Neuronal stem cell (in vitro differentiated cells): ENCODE data around the gene NSMCE1.

Experiments
- DNase-seq: peaks from one replicate; pipeline ENCODE4 v3.0.0-alpha.2; 2013; ENCODE audit warnings: low spot score
- H2AFZ ChIP-seq: one replicate; pipeline ENCODE4 v1.6.1; 2013; ENCODE audit warnings: mild to moderate bottlenecking, low read length, inconsistent platforms
- H2AK5ac ChIP-seq: 2 replicates; pipeline ENCODE4 v1.6.1; 2013; ENCODE audit warnings: low read depth, mild to moderate bottlenecking, inconsistent platforms, low read length, moderate library complexity, mixed read lengths
- H2BK120ac ChIP-seq: 2 replicates; pipeline ENCODE4 v1.6.1; 2013; ENCODE audit warnings: low read depth, mild to moderate bottlenecking, inconsistent platforms, low read length, moderate library complexity, mixed read lengths
- H2BK12ac ChIP-seq: one replicate; pipeline ENCODE4 v1.6.1; 2013; ENCODE audit warnings: low read length, inconsistent platforms
- H2BK15ac ChIP-seq: 2 replicates; pipeline ENCODE4 v1.6.1; 2013; ENCODE audit warnings: mild to moderate bottlenecking, low read length, inconsistent platforms, mixed read lengths
- H2BK5ac ChIP-seq: one replicate; pipeline ENCODE4 v1.6.1; 2013; ENCODE audit warnings: inconsistent platforms, mild to moderate bottlenecking, low read length, moderate library complexity
- H3K14ac ChIP-seq: one replicate; pipeline ENCODE4 v1.6.1; 2013; ENCODE audit warnings: low read length, inconsistent platforms
- H3K18ac ChIP-seq: 2 replicates; pipeline ENCODE4 v1.6.1; 2013; ENCODE audit warnings: low read length, inconsistent platforms
- H3K23ac ChIP-seq: 2 replicates; pipeline ENCODE4 v1.6.1; 2013; ENCODE audit warnings: low read depth, mild to moderate bottlenecking, mixed read lengths, low read length, inconsistent platforms; ENCODE audit not compliant: poor library complexity
- H3K27ac ChIP-seq: replicated peaks from 3 replicates; pipeline ENCODE4 v1.5.1; 2013; ENCODE audit warnings: low read length, inconsistent platforms
- H3K27me3 ChIP-seq, 3 experiments: 2 replicates each; pipeline ENCODE4 v1.6.1; 2013; ENCODE audit warnings: low read length in 3 of 3, mild to moderate bottlenecking in 2 of 3, inconsistent platforms in 1 of 3, low read depth in 1 of 3, mixed read lengths in 1 of 3, moderate library complexity in 1 of 3; ENCODE audit not compliant: control insufficient read depth in 3 of 3, insufficient read depth in 3 of 3
- H3K36me3 ChIP-seq, 2 donors: replicated peaks in 1 of 2; 2 replicates each; pipeline ENCODE4 v1.6.1; 2013; ENCODE audit warnings: low read length in 2 of 2; ENCODE audit not compliant: control insufficient read depth in 2 of 2, insufficient read depth in 2 of 2
- H3K4ac ChIP-seq: 2 replicates; pipeline ENCODE4 v1.6.1; 2013; ENCODE audit warnings: inconsistent platforms, mild to moderate bottlenecking, low read length, moderate library complexity
- H3K4me1 ChIP-seq, 2 donors: 1 replicate in 1 of 2; 2 replicates in 1 of 2; pipeline ENCODE4 v1.6.1; 2013; ENCODE audit warnings: low read length in 2 of 2, low read depth in 1 of 2; ENCODE audit not compliant: control insufficient read depth in 2 of 2, insufficient read depth in 1 of 2
- H3K4me2 ChIP-seq: one replicate; pipeline ENCODE4 v1.6.1; 2013; ENCODE audit warnings: mild to moderate bottlenecking, low read length, inconsistent platforms; ENCODE audit not compliant: insufficient read depth, poor library complexity, severe bottlenecking
- H3K4me3 ChIP-seq, 2 donors: 2 replicates each; pipeline ENCODE4 v1.5.1; 2013; ENCODE audit warnings: low read length in 2 of 2, mild to moderate bottlenecking in 2 of 2, inconsistent platforms in 1 of 2, moderate library complexity in 1 of 2
- H3K79me1 ChIP-seq: one replicate; pipeline ENCODE4 v1.6.1; 2013; ENCODE audit warnings: low read depth, mild to moderate bottlenecking, inconsistent platforms, low read length, moderate library complexity
- H3K9ac ChIP-seq: one replicate; pipeline ENCODE4 v1.6.1; 2013; ENCODE audit warnings: mild to moderate bottlenecking, low read depth, low read length, inconsistent platforms; ENCODE audit not compliant: poor library complexity
- H3K9me3 ChIP-seq, 2 donors: replicated peaks in 1 of 2; 2 replicates each; pipeline versions ENCODE3 to v1.6.1; 2013; ENCODE audit warnings: low read length in 2 of 2, mild to moderate bottlenecking in 2 of 2, inconsistent platforms in 1 of 2, low read depth in 1 of 2, mixed read lengths in 1 of 2, moderate library complexity in 1 of 2; ENCODE audit not compliant: control insufficient read depth in 2 of 2, insufficient read depth in 1 of 2
- H4K8ac ChIP-seq: one replicate; pipeline ENCODE4 v1.6.1; 2013; ENCODE audit warnings: low read depth, mild to moderate bottlenecking, inconsistent platforms, low read length, moderate library complexity
- H4K91ac ChIP-seq: one replicate; pipeline ENCODE4 v1.6.1; 2013; ENCODE audit warnings: low read length, low read depth, mild to moderate bottlenecking, inconsistent platforms; ENCODE audit not compliant: poor library complexity
- WGBS, 2 donors: extraction: QIAGEN DNeasy Blood & Tissue Kit; methylation state at CpG; one replicate each; pipeline ENCODE4 v1.1.7; 2013; ENCODE audit warnings: missing lambda C conversion rate in 2 of 2, mixed read lengths in 1 of 2; ENCODE audit not compliant: insufficient read length in 2 of 2, insufficient replicate concordance in 1 of 2; ENCODE audit errors: extremely low coverage in 2 of 2; 5-methylcytosine and 5-hydroxymethylcytosine counted together

NSMCE1 gene

DNA sequence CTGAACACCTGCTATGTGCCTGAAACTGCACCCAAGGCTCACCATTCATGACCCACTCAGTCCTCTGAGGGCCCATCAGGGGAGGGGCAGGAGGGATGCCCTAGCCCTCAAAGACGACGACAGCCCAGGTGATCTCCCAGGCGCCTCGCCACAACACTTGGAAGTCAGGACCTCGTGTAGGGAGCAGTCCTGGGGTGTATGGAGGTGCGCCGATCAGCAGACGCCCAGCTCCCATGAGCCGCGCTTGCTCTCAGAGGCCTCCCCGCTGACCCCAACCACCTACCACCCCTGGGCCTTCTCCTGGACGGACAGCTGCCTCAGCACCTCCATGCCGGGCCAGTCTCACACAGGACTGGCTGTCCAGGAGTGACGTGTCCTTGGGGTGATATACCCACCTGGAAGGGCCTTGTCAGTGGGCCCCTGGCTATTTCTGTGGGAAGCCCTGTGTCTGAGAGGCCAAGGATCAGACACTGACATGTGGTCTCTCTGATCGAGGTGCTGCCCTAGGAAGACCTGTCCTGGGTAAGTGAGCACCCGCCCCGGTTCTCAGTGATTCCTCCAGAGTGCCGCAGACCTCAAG lies 38.6 kb downstream of the NSMCE1 start:
- Histone ChIP-seq H3K23ac (peak overlapping the region; percentile 67), H3K4me2 (no peak overlapping the region), H2BK5ac (no peak overlapping the region), H3K18ac (peak overlapping the region; percentile 32), H3K9ac (peak overlapping the region; percentile 67), H2BK120ac (no peak overlapping the region), H2AFZ (no peak overlapping the region), H4K8ac (no peak overlapping the region), H3K36me3 (peaks cover 11 to 61% of the 10 kb centered on the region in 2 donors), H2AK5ac (peak overlapping the region; percentile 29), H3K4ac (no peak overlapping the region), H3K79me1 (peaks cover 1% of the 10 kb centered on the region), H3K14ac (peak overlapping the region; percentile 14), H4K91ac (no peak overlapping the region), H2BK15ac (no peak overlapping the region), H3K27me3 (no peaks in the 10 kb centered on the region), H3K4me1 (no peaks in the 10 kb centered on the region), H3K27ac (no peak overlapping the region), H3K9me3 (no peaks in the 10 kb centered on the region), H3K4me3 (no peak overlapping the region), H2BK12ac (no peak overlapping the region)
- no peak for DNase-seq
- no CpG with 5 or more reads among the region's 18 CpGs for WGBS, 2 donors

GRCh38 chr16:27228621-27229501 lies 39.7 kb downstream of the NSMCE1 start:
- H3K27ac ChIP-seq = no peak overlapping the region
- H3K36me3 ChIP-seq = peaks cover 14 to 62% of the 10 kb centered on the region in 2 donors
- no peak overlapping the region for H3K4ac ChIP-seq
- H3K27me3 ChIP-seq = no peaks in the 10 kb centered on the region
- H2BK15ac ChIP-seq = no peak overlapping the region
- H3K23ac ChIP-seq = no peak overlapping the region
- no peak overlapping the region for H2AFZ ChIP-seq
- no peak overlapping the region for H2BK5ac ChIP-seq
- peak overlapping the region in 1 of 2 donors; percentile 9 for H3K4me3 ChIP-seq
- no peak overlapping the region for H3K4me2 ChIP-seq
- no peak for DNase-seq
- no peaks in the 10 kb centered on the region for H3K4me1 ChIP-seq
- H3K9ac ChIP-seq = no peak overlapping the region
- WGBS, 2 donors = no CpG with 5 or more reads among the region's 21 CpGs
- H3K9me3 ChIP-seq = no peaks in the 10 kb centered on the region
- H2BK120ac ChIP-seq = no peak overlapping the region
- no peak overlapping the region for H2AK5ac ChIP-seq
- H2BK12ac ChIP-seq = no peak overlapping the region
- peak overlapping the region; percentile 2 for H3K18ac ChIP-seq
- no peak overlapping the region for H4K8ac ChIP-seq
- peaks cover 1% of the 10 kb centered on the region for H3K79me1 ChIP-seq
- no peak overlapping the region for H4K91ac ChIP-seq
- H3K14ac ChIP-seq = no peak overlapping the region

DNA sequence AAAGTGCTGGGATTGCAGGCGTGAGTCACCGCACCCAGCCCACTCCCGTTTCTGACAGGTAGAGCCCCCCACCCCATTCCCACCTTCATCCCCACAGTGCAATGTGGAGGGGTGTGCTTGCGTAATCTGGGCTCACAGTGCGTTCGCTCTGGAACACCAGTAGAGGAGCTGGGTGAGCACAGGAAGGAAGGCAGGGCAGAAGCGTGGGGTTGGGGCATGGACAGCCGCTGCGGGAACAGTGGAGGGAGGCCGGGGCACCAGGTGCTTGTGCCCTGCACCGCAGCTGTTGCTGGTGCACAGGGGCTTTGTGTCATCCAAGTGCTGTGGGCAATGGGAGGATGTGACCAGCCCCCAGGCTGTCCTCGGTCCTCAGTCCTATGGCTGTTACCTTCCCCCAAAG lies 40.5 kb downstream of the NSMCE1 start:
- no peaks in the 10 kb centered on the region for H3K4me1 ChIP-seq
- H3K4ac ChIP-seq = no peak overlapping the region
- no peak overlapping the region for H2BK120ac ChIP-seq
- no peak overlapping the region for H3K4me2 ChIP-seq
- H2AK5ac ChIP-seq = no peak overlapping the region
- peaks cover 1% of the 10 kb centered on the region for H3K79me1 ChIP-seq
- H2BK5ac ChIP-seq = no peak overlapping the region
- no peak overlapping the region for H4K91ac ChIP-seq
- peak overlapping the region; percentile 85 for H3K23ac ChIP-seq
- H3K18ac ChIP-seq = no peak overlapping the region
- WGBS, 2 donors = no CpG with 5 or more reads among the region's 12 CpGs
- H3K9ac ChIP-seq = no peak overlapping the region
- no peak overlapping the region for H2AFZ ChIP-seq
- DNase-seq = no peak
- peak overlapping the region in 1 of 2 donors; percentile 10 for H3K4me3 ChIP-seq
- no peaks in the 10 kb centered on the region for H3K27me3 ChIP-seq
- H3K9me3 ChIP-seq = no peaks in the 10 kb centered on the region
- peak overlapping the region; percentile 41 for H2BK12ac ChIP-seq
- no peak overlapping the region for H3K14ac ChIP-seq
- H2BK15ac ChIP-seq = no peak overlapping the region
- no peak overlapping the region for H3K27ac ChIP-seq
- peak overlapping the region; percentile 65 for H4K8ac ChIP-seq
- H3K36me3 ChIP-seq = peaks cover 17 to 57% of the 10 kb centered on the region in 2 donors

DNA sequence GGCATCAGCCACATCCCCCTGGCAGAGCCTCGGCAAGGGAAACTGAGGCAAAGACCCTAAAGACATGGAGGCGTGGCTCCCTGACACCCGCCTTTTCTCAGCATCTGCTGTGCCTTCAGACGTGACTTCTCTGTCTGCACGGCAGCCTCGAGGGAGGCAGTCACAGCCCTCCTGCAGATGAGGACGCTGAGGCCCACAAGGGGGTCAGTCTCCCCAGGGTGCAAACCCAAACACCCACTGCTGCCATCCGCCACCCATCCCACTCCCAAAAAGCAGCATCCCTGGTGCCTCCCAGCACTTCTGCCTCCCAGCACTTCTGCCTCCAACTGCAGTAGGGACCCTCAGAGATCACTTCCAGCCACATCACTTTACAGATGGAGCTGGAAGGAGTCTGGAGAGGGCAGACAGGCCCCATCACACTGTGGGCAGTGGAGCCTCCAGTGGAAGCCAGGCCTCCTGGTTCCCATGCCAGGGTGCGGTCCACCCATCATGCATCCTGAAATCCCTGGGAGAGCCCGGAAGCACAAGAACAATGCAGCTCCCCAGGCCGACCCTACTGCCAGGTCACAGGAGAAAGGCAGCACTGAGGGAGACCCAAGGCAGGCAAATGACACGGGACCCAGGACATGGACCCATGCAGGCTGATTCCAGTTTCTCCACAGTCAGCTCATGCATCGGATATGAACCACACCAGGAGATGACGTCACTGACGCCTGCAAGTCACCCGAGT lies 41.4 kb downstream of the NSMCE1 start:
- no peak overlapping the region for H3K4me2 ChIP-seq
- no peak overlapping the region for H4K91ac ChIP-seq
- no peak overlapping the region for H2BK15ac ChIP-seq
- WGBS, 2 donors = no CpG with 5 or more reads among the region's 16 CpGs
- H3K79me1 ChIP-seq = peaks cover 1% of the 10 kb centered on the region
- no peak overlapping the region for H2BK120ac ChIP-seq
- no peak overlapping the region for H2BK12ac ChIP-seq
- H3K14ac ChIP-seq = no peak overlapping the region
- no peak overlapping the region for H3K27ac ChIP-seq
- H2BK5ac ChIP-seq = no peak overlapping the region
- no peaks in the 10 kb centered on the region for H3K27me3 ChIP-seq
- no peak overlapping the region for H3K18ac ChIP-seq
- peak overlapping the region; percentile 47 for H3K9ac ChIP-seq
- peak overlapping the region in 1 of 2 donors; percentile 6 for H3K4me3 ChIP-seq
- no peak overlapping the region for H3K23ac ChIP-seq
- no peak overlapping the region for H3K4ac ChIP-seq
- no peaks in the 10 kb centered on the region for H3K4me1 ChIP-seq
- no peak overlapping the region for H2AFZ ChIP-seq
- DNase-seq = no peak
- H2AK5ac ChIP-seq = no peak overlapping the region
- peaks cover 14 to 53% of the 10 kb centered on the region in 2 donors for H3K36me3 ChIP-seq
- no peak overlapping the region for H4K8ac ChIP-seq
- no peaks in the 10 kb centered on the region for H3K9me3 ChIP-seq
